Large intestine (tissue), 3 donors: Measurements from ENCODE around the gene FST. TPM values are rescaled to one million over a fixed set of nuclear protein-coding genes. Genes with fewer than 3 reads are reported as not detected.

Source experiments
- DNase-seq, 2 donors: peaks; one replicate each; pipeline versions ENCODE4 v3.0.0 to v3.0.0-alpha.2; 2013
- H3K27ac ChIP-seq: one replicate; pipeline ENCODE4 v1.5.1; 2013; ENCODE audit warnings: low read length
- H3K27me3 ChIP-seq: 2 replicates; pipeline ENCODE4 v1.6.1; 2013; ENCODE audit warnings: low read length; ENCODE audit not compliant: control insufficient read depth, insufficient read depth
- H3K36me3 ChIP-seq: 2 replicates; pipeline ENCODE4 v1.6.1; 2013; ENCODE audit warnings: low read length; ENCODE audit not compliant: control insufficient read depth, insufficient read depth
- H3K4me1 ChIP-seq: one replicate; pipeline ENCODE4 v1.6.1; 2013; ENCODE audit warnings: low read length; ENCODE audit not compliant: control insufficient read depth, insufficient read depth
- H3K4me3 ChIP-seq: one replicate; pipeline ENCODE4 v1.5.1; 2013; ENCODE audit warnings: low read length
- H3K9me3 ChIP-seq: one replicate; pipeline ENCODE4 v1.6.1; 2013; ENCODE audit warnings: mild to moderate bottlenecking, low read depth, low read length, moderate library complexity; ENCODE audit not compliant: control insufficient read depth
- WGBS: methylation state at CpG from one replicate; pipeline ENCODE4 v1.1.5; 2013; ENCODE audit warnings: low lambda C conversion rate; ENCODE audit not compliant: insufficient coverage; 5-methylcytosine and 5-hydroxymethylcytosine counted together
- polyA plus RNA-seq: library from polyadenylated mRNA; unstranded; fragments of 120-200 nt; gene quantifications from one replicate; pipeline ENCODE4 v1.2.1, GENCODE V29; 2013

Gene FST
- polyA plus RNA-seq, 1 donor = 3.9 TPM

GRCh38 chr5:53482717-53483638, 2.5 kb downstream of the FST start:
- Histone ChIP-seq H3K4me3 (peak overlapping the region; percentile 55), H3K27ac (no peak overlapping the region), H3K27me3 (peaks cover 50% of the 10 kb centered on the region), H3K9me3 (peaks cover 4% of the 10 kb centered on the region), H3K4me1 (peaks cover 16% of the 10 kb centered on the region), H3K36me3 (no peaks in the 10 kb centered on the region)
- WGBS = 0% methylated on average over 3 of the region's 35 CpGs
- peak; percentile 24 to 69 for DNase-seq

- no peak for DNase-seq
- 89% methylated on average over 1 of the region's 1 CpG for WGBS
- Histone ChIP-seq H3K9me3 (no peaks in the 10 kb centered on the region), H3K4me3 (no peak overlapping the region), H3K27ac (no peak overlapping the region), H3K4me1 (peaks cover 8% of the 10 kb centered on the region), H3K27me3 (peaks cover 21% of the 10 kb centered on the region), H3K36me3 (no peaks in the 10 kb centered on the region)
These were observed 7.0 kb downstream of the FST start for GRCh38 chr5:53487436-53487835.

- no peak for DNase-seq
- no peak overlapping the region for H3K27ac ChIP-seq
- peaks cover 16% of the 10 kb centered on the region for H3K27me3 ChIP-seq
- H3K36me3 ChIP-seq = no peaks in the 10 kb centered on the region
- H3K4me1 ChIP-seq = peaks cover 3% of the 10 kb centered on the region
- H3K9me3 ChIP-seq = no peaks in the 10 kb centered on the region
- H3K4me3 ChIP-seq = no peak overlapping the region
- no CpG with 5 or more reads among the region's 8 CpGs for WGBS
These were observed 7.8 kb downstream of the FST start for GRCh38 chr5:53488195-53488722.

- no peaks in the 10 kb centered on the region for H3K36me3 ChIP-seq
- H3K27ac ChIP-seq = no peak overlapping the region
- no peaks in the 10 kb centered on the region for H3K4me1 ChIP-seq
- no peaks in the 10 kb centered on the region for H3K9me3 ChIP-seq
- H3K4me3 ChIP-seq = no peak overlapping the region
- no peak for DNase-seq
- peaks cover 7% of the 10 kb centered on the region for H3K27me3 ChIP-seq
These were observed 10.3 kb downstream of the FST start for GRCh38 chr5:53490747-53491146.

GRCh38 chr5:53501054-53501453, 20.6 kb downstream of the FST start:
- no peaks in the 10 kb centered on the region for H3K4me1 ChIP-seq
- no peaks in the 10 kb centered on the region for H3K9me3 ChIP-seq
- 20% methylated on average over 1 of the region's 2 CpGs for WGBS
- no peak overlapping the region for H3K4me3 ChIP-seq
- no peak for DNase-seq
- no peak overlapping the region for H3K27ac ChIP-seq
- H3K36me3 ChIP-seq = no peaks in the 10 kb centered on the region
- peaks cover 8% of the 10 kb centered on the region for H3K27me3 ChIP-seq

GRCh38 chr5:53503562-53504218, 23.3 kb downstream of the FST start:
- DNase-seq = no peak
- H3K27me3 ChIP-seq = peaks cover 8% of the 10 kb centered on the region
- H3K27ac ChIP-seq = no peak overlapping the region
- H3K36me3 ChIP-seq = no peaks in the 10 kb centered on the region
- no CpG with 5 or more reads among the region's 3 CpGs for whole genome bisulfite sequencing
- no peaks in the 10 kb centered on the region for H3K4me1 ChIP-seq
- H3K9me3 ChIP-seq = peaks cover 6% of the 10 kb centered on the region
- no peak overlapping the region for H3K4me3 ChIP-seq

- Histone ChIP-seq H3K27me3 (peaks cover 8% of the 10 kb centered on the region), H3K36me3 (no peaks in the 10 kb centered on the region), H3K4me3 (no peak overlapping the region), H3K4me1 (no peaks in the 10 kb centered on the region), H3K27ac (no peak overlapping the region), H3K9me3 (peaks cover 9% of the 10 kb centered on the region)
- no CpG with 5 or more reads among the region's 4 CpGs for WGBS
- no peak for DNase-seq
These were observed 26.6 kb downstream of the FST start for GRCh38 chr5:53507013-53507412.

GRCh38 chr5:53508125-53508524, 27.7 kb downstream of the FST start:
- Histone ChIP-seq H3K36me3 (no peaks in the 10 kb centered on the region), H3K27ac (no peak overlapping the region), H3K4me3 (no peak overlapping the region), H3K9me3 (peaks cover 9% of the 10 kb centered on the region), H3K27me3 (peaks cover 3% of the 10 kb centered on the region), H3K4me1 (no peaks in the 10 kb centered on the region)
- no CpG with 5 or more reads among the region's 3 CpGs for WGBS
- DNase-seq = no peak

- Histone ChIP-seq H3K36me3 (no peaks in the 10 kb centered on the region), H3K27ac (no peak overlapping the region)
- DNase-seq = no peak
These were observed 32.1 kb downstream of the FST start for GRCh38 chr5:53512539-53512938.

GRCh38 chr5:53515988-53516387, 35.6 kb downstream of the FST start:
- WGBS = 43% methylated on average over 2 of the region's 6 CpGs
- no peaks in the 10 kb centered on the region for H3K27me3 ChIP-seq
- H3K4me1 ChIP-seq = no peaks in the 10 kb centered on the region
- no peak overlapping the region for H3K27ac ChIP-seq
- no peaks in the 10 kb centered on the region for H3K36me3 ChIP-seq
- no peak overlapping the region for H3K4me3 ChIP-seq
- no peaks in the 10 kb centered on the region for H3K9me3 ChIP-seq
- DNase-seq = no peak

More at GRCh38 chr5:53512539-53512938, 32.1 kb downstream of the FST start:
- no peak overlapping the region for H3K4me3 ChIP-seq
- peaks cover 9% of the 10 kb centered on the region for H3K9me3 ChIP-seq
- no peaks in the 10 kb centered on the region for H3K27me3 ChIP-seq
- no peaks in the 10 kb centered on the region for H3K4me1 ChIP-seq
